Renal cortical epithelial cell (primary cell): ENCODE results near the gene CRYBB2. TPM values are rescaled to one million over a fixed set of nuclear protein-coding genes. Genes with fewer than 3 reads are reported as not detected.
A peak's percentile ranks its signal among the peaks of the same experiment; 100 is the strongest.
"Not testable (repeated sequence)": the region's sequence is repeated elsewhere in the genome, so short reads cannot be mapped to it uniquely, and the experiment has no call there.

Source experiments
- DNase-seq: peaks from one replicate; pipeline ENCODE4 v3.0.0-alpha.2; 2011; ENCODE audit warnings: low read depth
- total RNA-seq: library from RNA; depleted of rRNA; stranded (reverse); fragments of >200 nt; gene quantifications from 2 replicates; pipeline ENCODE4 v1.2.3, GENCODE V29; 2014

The CRYBB2 gene
- total RNA-seq, 1 donor from 2014 or later = 1.2 TPM

DNA sequence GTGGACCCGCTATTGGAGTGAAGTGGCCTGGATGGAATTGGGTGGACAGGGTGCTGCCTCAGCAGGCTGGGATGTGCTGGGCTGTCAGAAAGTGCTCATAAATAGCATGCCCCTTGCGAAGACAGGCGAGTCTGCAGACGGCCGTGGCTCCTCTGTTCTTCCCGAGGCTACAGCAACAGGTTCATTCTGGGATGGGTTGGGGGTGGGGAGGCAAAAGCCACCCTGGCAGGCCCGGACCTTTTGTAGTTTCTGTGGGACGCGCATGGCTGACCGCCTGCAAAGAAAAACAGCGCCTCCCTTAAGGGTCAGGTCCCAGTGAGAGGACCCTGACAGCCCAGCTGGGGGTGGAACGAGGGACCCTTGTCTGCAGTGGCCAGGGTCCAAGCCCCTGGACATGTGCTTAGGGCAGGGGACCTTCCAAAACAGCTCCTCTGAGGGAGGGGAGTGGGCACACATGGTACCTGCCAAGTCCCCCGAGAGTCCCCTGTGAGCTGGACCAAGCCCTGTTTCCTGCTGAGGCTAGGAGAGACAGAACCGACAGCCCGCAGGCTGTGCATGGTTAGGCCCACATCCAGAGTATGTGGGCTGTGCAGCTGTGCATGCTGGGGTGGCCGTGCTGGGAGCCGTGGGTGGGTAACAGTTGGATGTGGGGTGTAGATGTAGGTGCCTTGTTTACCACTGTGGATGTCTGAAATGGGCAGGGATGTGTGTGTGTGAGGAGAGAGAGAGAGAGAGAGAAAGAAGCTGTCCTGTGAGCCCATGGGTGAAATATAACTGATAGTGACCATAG lies 19.5 kb upstream of the CRYBB2 start, which contains the start of gene CRYBB3:
Gene CRYBB3 (plus strand): TSS at position 128 of the 790 bp plus-strand sequence. CDS start 1,539 bp downstream, outside the sequence.
- DNase-seq = peak; percentile 18

DNA sequence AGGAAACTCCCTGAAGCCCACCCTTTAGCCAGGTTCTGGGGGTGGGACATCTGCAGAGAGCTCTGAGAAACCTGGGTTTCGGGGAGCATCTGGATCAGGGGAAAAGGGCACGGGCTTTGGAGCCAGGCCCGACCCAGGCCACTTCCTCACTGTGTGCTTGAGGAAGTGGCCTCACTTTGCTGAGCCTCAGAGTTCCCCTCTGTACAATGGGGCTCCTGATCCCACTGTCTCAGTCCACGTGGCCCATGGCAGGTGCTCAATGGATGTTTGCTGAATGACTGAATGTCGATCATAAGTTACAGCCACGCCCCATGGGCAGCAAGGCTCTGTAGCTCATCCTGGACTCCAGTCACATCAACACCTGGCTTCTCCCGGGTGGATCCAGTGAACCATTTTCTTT lies 18.5 kb upstream of the CRYBB2 start:
- no peak for DNase-seq

DNA sequence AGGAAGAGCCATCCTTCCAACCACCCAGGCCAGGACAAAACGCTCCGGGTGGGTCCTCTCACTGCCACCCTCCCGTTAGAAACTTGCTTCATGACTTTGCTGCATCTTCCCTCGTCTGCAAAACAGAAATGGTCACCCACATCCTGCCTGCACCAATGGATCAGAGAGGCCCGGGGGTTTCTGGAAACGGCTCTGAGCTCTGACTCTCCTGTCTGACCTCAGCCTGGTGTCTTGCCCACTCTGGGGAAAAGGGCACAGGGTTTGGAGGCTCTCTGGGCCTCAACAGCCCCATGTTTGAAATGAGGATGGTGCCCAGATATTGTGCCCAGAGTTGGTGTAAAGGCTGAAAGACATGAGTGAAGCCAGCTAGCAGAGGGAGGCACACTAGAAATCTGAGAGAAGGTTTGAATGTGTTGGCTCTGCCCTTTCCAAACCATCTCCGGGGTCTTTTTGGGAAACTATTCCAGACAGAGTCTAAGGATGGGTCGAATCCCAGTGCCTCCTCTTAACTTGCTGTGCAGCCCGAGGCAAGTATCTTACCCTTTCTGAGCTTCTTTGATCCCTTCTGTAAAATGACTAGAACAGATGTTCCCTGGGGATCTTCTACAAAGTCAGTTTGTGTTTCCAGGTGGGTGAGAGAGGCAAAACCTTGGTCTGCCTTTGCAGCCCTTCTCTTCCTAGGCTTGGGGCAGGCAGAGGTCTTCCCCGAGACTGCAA lies 17.7 kb upstream of the CRYBB2 start:
- no peak for DNase-seq

DNA sequence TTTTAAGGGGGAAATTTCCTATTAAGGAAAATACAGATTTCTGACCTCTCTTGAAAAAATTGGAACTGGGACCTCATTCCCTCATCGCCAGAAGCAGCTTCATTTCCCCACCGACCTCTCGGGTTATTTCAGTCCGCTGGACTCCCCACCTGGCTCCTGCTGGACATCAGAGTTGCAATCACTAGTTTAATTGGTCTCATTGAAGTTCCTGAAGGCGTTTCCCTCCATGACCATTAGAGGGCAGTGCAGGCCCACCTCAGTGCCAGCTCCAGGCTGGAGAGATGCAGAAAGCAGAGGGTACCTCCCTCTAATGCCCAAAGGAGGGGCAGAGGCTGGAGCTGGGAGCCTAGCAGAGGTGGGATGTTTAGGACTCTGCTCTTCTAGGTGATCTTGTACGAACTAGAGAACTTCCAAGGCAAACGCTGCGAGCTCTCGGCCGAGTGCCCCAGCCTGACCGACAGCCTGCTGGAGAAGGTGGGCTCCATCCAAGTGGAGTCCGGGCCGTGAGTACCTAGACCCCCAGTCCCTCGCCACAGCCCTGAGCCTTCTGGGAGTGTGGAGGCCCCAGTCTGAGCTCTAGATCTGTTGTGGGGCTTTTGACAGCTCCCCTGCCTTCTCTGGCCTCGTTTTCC lies 17.0 kb upstream of the CRYBB2 start:
- peak; percentile 44 for DNase-seq

- no peak for DNase-seq
Observed at GRCh38 chr22:25203082-25203481, 16.4 kb upstream of the CRYBB2 start.

DNA sequence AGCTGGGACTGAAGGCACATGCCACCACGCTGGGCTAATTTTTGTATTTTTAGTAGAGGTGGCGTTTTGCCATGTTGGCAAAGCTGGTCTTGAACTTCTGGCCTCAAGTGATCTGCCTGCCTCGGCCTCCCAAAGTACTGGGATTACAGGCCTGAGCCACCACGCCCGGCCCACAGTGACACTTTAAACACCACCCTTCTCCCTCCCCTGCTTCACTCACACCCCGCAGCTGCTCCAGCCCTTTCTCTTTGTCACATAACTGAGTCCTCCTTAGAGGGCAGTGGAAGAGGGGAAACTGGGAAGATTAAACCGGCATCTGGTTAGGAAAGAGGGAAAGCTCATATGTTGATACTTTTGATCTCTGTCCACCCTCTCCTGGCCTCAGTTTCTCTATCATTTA lies 14.9 kb upstream of the CRYBB2 start:
- DNase-seq = not testable (repeated sequence)

GRCh38 chr22:25205847-25206246 lies 13.6 kb upstream of the CRYBB2 start:
- no peak for DNase-seq

- DNase-seq = no peak
Observed at GRCh38 chr22:25206998-25207397, 12.4 kb upstream of the CRYBB2 start.

DNA sequence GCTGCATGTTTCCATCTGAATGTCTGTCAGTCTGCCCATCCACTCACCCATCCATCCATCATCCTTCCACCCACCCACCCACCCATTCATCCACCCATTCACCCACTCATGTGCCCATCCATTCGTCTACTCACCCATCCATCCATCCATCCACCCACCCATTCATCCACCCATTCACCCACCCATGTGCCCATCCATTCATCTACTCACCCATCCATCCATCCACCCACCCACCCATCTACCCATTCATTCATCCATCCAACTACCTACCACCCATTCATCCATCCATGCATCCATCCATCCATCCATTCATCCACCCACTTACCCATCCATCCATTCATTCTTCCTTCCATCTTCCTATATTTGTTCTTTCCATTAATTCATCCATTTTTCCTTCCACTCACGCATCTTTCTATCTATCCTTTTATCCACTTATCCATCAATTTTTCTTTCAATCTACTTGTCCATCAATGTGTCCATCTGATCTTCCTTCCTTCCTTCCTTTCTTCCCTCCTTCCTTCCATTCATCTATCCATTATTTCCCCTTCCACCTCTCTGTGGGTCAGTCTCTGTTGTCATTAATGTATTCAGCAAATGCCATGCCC lies 11.8 kb upstream of the CRYBB2 start:
- DNase-seq = no peak

DNA sequence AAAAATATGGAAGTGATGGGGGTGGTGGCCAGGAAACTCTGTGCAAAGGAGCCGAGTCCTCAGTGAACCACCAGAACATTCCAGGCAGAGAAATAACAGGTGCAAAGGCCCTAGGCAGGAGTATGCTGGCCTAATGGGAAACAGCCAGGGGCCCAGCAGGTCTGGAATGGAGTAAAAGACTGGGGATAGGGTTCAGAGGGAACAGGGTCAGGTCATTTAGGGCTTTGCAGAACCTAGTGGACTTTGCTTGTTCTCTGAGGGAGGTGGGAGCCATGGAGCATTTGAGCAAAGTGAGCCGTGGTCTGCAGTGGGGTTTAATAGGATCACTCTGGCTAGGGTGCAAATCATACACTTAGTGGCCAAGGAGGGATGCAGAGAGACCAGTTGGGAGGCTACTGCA lies 11.1 kb upstream of the CRYBB2 start:
- no peak for DNase-seq

GRCh38 chr22:25208743-25209505 lies 10.5 kb upstream of the CRYBB2 start:
- no peak for DNase-seq

GRCh38 chr22:25210793-25211192 lies 8.6 kb upstream of the CRYBB2 start:
- no peak for DNase-seq

DNA sequence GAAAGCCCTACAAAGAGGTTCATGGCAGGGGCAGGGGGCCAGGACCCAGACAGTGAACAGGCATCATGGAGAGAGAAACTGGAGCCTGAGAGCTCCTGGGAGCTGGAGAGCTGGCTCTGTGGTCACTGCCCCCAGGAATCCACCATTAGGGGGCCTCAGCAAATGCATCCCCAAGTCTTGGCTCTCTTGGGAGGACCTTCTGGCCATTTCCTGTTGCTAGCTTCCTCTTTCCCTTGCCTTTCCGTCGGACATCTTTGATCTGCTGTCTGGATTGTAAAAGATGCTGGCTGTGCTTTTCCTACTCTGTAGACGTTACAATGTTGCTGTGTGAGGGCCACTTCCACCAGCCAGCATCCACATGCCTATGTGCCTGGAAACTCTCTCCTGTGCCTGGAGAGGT lies 7.1 kb upstream of the CRYBB2 start:
- no peak for DNase-seq

DNA sequence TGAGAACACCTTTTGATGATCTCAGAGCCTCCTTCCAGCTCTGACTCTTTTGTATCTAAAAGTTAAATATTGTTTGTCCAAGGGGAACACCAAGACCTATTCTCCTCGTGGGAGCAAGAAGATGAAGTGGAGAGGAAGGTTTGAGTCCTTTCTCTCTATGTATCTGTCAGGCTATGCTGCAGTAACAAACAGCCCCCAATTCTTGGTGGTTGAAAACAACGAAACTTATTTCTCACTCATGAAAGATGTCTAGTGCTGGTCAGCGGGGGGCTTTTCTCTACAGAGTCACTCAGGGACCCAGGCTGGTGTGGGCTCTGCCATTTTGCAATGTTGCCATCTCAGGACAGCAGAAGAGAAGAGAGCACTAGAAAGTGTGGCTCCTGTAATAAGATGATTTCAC lies 6.2 kb upstream of the CRYBB2 start:
- no peak for DNase-seq

GRCh38 chr22:25216230-25216629 lies 3.2 kb upstream of the CRYBB2 start:
- DNase-seq = no peak

- no peak for DNase-seq
Observed at GRCh38 chr22:25219948-25220442, 556 bp downstream of the CRYBB2 start.

DNA sequence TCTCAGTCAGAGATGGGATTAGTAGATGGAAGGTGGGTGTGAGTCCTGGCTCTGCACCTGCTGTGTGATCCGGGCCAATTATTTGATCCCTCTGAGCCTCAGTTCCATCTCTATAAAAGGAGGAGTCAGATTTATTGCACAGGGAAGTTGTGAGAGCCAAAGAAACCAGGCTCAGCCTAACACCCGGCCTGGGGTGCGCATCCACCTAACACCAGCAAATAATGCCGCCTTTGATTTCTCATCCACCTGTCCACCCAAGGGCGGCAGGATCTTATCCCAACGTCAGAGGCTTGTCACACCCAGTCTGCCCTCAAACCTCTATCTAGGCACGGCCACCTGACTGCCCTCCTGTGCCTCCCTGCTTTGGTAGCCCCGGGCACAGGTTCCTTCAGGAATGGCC lies 2.4 kb downstream of the CRYBB2 start:
- no peak for DNase-seq

- DNase-seq = no peak
Observed at GRCh38 chr22:25223269-25223850, 3.9 kb downstream of the CRYBB2 start.

DNA sequence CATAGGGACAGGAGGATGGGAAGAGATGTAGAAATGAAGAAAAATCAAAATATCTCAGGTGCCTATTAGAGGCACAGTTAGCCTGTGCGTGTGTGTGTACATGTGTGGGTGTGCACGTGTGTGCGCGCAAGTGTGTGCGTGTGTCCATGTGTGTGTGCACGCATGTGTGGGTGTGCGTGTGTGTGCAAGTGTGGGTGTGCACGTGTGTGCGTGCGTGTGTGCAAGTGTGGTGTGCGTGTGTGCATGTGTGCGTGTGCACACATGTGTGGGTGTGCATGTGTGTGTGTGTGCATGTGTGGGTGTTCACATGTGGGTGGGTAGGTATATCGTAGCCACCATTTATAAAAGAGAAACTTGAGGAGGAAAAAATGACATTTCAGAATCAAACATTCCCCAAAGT lies 9.4 kb downstream of the CRYBB2 start:
- DNase-seq = no peak

DNA sequence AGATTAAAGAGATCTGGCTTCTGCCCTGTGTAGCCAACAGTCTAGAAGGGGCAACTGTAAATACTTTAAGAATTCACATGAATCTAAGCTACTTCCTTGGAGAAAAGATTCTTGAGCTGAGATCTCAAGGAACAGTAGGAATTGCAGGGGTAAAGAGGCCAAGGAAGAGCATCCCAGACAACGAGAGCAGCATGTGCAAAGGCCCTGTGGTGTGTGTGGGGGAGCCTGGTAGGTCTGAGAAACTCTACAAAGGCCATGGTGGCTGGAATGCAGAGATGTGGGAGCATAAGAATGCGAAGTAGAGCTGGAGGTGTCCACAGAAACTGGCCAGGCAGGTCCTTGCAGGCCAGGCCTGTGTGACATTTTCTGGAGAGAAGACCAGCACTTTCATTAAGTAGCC lies 11.3 kb downstream of the CRYBB2 start:
- DNase-seq = not testable (repeated sequence)

- no peak for DNase-seq
Observed at GRCh38 chr22:25232301-25232700, 12.9 kb downstream of the CRYBB2 start.
